Panc1 (cell line): Measurements from ENCODE around the gene HUS1B.

Experiments
- CTCF ChIP-seq: fragments of 450-650 bp; IDR thresholded peaks from 2 replicates; pipeline ENCODE4 v1.5.1; 2017; ENCODE audit warnings: mild to moderate bottlenecking
- POLR2AphosphoS5 ChIP-seq: IDR thresholded peaks from 2 replicates; pipeline ENCODE4 v1.6.1; 2012; ENCODE audit warnings: mild to moderate bottlenecking, low read depth, low read length, moderate library complexity
- REST ChIP-seq, 2 experiments: IDR thresholded peaks; 2 replicates each; pipeline ENCODE4 v1.6.1; 2011 to 2012; ENCODE audit warnings: low read depth in 2 of 2, control low read depth in 1 of 2, low read length in 1 of 2, mild to moderate bottlenecking in 1 of 2, moderate library complexity in 1 of 2; ENCODE audit not compliant: insufficient read depth in 1 of 2

GRCh38 chr6:642805-643204, 14.1 kb downstream of the HUS1B start:
- no peak for TF ChIP-seq CTCF
- TF ChIP-seq POLR2AphosphoS5: no peak
- TF ChIP-seq REST (IDR thresholded peaks at IDR 0.05; ENCODE audit: insufficient read depth in 1 of 2, low read depth in 2 of 2, low read length in 1 of 2): no peak
